Raji (cell line): ENCODE results near the gene DLG3.

Experiments
- POLR2A ChIP-seq: IDR thresholded peaks from 2 replicates; pipeline ENCODE4 v1.6.1; 2011; ENCODE audit warnings: low read depth, low read length, control low read depth; ENCODE audit not compliant: insufficient read depth

Gene DLG3

GRCh38 chrX:70454441-70455365 is 10.1 kb downstream of the DLG3 start:
- TF ChIP-seq POLR2A = no peak

GRCh38 chrX:70455366-70456202 is 10.9 kb downstream of the DLG3 start:
- no peak for TF ChIP-seq POLR2A

GRCh38 chrX:70456256-70456655 is 11.6 kb downstream of the DLG3 start:
- no peak for TF ChIP-seq POLR2A

GRCh38 chrX:70461026-70461425 is 16.4 kb downstream of the DLG3 start:
- no peak for TF ChIP-seq POLR2A

DNA sequence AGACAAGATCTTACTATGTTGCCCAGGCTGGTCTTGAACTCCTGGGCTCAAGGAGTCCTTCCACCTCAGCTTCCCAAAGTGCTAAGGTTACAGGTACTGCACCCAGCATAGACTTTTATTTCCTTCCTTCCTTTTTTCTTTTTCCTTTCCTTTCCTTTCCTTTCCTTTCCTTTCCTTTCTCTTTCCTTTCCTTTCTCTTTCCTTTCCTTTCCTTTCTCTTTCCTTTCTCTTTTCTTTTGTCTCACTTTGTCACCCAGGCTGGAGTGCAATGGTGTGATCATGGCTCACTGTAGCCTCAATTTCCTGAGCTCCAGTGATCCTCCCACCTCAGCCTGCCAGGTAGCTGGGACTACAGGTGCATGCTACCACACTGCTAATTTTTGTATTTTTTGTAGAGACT is 19.4 kb downstream of the DLG3 start:
- TF ChIP-seq POLR2A = no peak

DNA sequence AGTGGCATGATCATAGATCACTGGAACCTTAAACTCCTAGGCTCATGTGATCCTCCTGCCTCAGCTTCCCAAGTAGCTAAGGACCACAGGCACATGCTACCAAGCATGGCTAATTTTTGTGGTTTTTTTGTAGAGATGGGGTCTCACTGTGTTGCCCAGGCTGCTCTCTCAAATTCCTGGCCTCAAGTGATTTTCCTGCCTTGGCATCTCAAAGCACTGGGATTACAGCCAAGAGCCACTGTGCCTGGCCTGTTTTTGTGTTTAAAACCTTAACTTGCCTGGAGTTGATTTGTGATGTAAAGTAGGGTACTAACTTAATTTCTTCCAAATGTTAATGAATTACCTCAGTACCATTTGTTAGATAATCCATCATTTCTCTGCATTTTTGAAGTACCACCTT is 22.3 kb downstream of the DLG3 start:
- no peak for TF ChIP-seq POLR2A

DNA sequence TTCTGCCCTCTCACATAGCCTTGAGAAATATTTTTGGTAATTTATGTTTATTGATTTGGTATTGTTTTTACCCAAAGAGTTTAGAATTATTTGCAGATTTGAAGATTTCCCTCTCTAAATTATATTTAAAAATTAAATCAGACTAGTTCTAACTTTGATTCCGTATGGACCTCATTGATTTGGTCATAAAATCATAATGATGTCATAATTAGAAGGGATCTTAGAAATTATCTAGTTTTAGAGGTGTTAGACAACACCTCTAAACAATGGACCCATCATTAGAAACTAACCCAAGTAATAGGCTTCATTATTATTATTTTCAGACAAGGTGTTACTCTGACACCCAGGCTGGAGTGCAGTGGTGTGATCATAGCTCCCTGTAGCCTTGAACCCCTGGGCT is 24.1 kb downstream of the DLG3 start:
- TF ChIP-seq POLR2A = no peak

DNA sequence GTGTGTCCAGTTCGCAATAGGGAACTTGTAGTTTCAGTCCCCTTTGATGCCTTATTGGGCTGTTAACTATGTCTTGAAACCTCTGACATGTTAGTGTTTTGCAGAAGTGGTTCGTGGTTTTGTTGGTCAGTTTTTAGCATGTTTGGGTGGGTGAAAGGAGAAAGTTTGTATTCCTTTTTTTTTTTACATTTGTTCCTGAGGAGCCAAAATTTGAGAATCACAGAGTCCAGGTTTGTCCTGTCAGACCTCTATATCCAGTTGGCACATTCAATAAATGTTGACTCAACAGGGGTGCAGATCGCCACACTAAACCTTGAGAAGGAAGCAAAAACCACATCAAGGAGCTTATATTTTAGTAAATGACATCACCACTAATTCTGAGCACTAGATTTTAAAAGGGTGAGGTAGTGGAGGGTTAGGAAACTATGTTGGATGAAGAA is 26.2 kb downstream of the DLG3 start:
- TF ChIP-seq POLR2A = no peak

- TF ChIP-seq POLR2A = no peak
Measured at GRCh38 chrX:70476166-70476933, 31.7 kb downstream of the DLG3 start.

DNA sequence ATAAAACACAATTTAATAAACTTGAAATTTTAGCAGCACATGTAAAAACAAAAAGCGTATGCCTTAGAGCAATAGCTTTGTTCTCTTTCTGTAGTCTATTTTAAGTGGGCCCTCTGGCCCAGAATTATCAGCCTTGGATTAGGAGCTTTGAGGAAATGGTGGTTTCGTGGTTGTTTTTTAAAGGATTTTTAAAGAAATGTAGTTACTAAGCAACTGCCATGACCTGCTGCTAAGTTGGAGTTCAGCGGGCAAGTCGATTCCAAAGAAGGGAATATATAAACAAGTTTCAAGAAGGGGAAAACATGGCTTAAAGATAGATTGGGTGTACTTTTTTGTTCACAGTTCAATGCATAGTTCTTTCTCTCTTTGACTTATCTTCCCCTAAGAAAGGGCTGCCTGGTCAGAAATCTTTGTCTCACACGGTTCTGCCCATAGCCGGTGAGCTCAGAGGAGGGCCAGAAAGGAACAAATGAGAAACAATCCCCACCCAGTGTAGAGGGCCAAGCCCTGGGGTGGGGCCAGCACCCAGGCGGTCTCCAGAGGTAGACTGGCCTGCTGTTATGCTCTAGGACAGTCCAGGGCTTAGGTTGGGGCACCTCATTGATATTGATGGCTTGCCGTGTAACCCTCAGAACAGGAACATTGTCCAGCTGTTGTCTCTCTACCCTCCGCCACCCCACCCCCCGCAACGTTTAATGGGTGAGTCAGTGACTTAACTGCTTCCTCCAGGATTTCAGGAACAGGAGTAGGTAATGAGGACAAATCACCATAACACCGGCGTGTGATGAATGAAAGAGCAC is 32.5 kb downstream of the DLG3 start:
- TF ChIP-seq POLR2A = no peak

DNA sequence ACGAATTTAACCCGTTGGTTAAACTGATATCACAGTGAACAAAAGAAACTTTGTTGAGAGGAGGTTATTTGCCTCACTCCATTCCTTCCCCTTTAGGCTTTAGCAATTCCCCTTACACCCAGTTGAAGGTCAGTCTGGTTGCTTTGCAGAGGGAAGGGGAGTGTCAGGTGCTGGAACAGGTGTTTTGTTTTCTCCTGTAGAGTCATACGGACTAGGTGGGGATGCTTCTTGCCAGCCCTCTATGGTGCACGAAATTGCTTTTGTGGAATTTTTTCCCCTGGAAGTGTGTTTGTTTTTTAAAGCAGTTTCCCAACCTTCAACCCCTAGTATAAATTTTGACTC is 33.1 kb downstream of the DLG3 start:
- TF ChIP-seq POLR2A = no peak

DNA sequence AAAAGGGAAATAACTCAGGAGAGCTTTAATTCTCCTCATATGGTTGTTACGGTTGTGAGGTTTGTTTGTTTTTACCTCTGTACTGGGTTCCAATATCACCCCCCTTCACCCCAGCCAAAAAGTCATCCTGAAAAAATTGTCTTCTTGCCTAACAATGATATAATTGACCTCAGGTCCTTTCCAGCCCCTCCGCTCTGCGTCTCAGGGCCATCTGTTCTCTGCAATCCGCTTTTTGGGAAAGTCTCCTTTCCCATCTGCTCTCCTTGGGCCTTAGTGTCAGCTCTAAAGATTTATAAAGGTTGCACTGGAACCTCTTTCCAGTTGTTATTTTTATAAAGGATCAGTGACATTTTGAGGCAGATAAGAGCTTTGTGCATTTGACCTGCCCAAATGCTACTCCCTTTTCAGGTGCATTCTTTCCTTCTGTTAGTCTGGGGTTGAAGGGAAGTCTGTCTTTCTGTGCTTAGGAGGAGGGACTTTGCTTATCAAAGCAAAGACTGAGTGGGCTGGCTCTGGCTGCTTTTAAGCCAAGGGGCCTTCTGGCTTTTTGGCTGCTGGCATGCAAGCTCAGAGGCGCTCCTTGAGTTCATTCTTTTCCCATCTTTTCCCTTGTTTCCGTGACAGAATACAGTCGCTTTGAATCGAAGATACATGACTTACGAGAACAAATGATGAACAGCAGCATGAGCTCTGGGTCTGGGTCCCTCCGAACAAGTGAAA is 34.1 kb downstream of the DLG3 start:
- TF ChIP-seq POLR2A = no peak

- no peak for TF ChIP-seq POLR2A
Measured at GRCh38 chrX:70479247-70479921, 34.7 kb downstream of the DLG3 start.
